ENCODE measurements around the gene GP1BA. TPM values are rescaled to one million over a fixed set of nuclear protein-coding genes. Genes with fewer than 3 reads are reported as not detected.

The GP1BA gene
- total RNA-seq, 1 experiment from 2014 or later, result not detected

DNA sequence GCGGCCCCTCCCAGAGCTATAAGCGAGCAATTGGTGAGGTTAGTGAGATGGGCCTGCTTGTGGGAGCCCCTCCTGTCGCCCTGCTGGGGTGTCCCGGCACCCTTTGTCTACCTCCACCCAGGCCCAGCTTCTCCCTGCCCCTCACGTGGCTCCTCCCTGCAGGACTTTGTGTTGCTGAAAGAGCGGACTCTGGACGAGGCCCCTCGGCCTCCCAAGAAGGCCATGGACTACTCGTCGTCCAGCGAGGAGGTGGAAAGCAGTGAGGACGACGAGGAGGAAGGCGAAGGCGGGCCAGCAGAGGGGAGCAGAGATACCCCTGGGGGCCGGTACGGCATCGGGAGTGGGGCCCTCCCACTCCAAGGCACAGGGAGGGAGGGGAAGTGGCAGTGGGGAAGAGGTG is 38.8 kb upstream of the GP1BA start:
- H3K36me3 ChIP-seq (ENCODE audit: low read depth), result no peaks in the 10 kb centered on the region
- TF ChIP-seq, protein P1, sequence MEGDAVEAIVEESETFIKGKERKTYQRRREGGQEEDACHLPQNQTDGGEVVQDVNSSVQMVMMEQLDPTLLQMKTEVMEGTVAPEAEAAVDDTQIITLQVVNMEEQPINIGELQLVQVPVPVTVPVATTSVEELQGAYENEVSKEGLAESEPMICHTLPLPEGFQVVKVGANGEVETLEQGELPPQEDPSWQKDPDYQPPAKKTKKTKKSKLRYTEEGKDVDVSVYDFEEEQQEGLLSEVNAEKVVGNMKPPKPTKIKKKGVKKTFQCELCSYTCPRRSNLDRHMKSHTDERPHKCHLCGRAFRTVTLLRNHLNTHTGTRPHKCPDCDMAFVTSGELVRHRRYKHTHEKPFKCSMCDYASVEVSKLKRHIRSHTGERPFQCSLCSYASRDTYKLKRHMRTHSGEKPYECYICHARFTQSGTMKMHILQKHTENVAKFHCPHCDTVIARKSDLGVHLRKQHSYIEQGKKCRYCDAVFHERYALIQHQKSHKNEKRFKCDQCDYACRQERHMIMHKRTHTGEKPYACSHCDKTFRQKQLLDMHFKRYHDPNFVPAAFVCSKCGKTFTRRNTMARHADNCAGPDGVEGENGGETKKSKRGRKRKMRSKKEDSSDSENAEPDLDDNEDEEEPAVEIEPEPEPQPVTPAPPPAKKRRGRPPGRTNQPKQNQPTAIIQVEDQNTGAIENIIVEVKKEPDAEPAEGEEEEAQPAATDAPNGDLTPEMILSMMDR (conservative IDR thresholded peaks at IDR 0.05), result no peak
- no peak for TF ChIP-seq EZH2 (IDR thresholded peaks at IDR 0.05; ENCODE audit: low read depth)
- BruUV-seq (replicated peaks), result no TSS peak

DNA sequence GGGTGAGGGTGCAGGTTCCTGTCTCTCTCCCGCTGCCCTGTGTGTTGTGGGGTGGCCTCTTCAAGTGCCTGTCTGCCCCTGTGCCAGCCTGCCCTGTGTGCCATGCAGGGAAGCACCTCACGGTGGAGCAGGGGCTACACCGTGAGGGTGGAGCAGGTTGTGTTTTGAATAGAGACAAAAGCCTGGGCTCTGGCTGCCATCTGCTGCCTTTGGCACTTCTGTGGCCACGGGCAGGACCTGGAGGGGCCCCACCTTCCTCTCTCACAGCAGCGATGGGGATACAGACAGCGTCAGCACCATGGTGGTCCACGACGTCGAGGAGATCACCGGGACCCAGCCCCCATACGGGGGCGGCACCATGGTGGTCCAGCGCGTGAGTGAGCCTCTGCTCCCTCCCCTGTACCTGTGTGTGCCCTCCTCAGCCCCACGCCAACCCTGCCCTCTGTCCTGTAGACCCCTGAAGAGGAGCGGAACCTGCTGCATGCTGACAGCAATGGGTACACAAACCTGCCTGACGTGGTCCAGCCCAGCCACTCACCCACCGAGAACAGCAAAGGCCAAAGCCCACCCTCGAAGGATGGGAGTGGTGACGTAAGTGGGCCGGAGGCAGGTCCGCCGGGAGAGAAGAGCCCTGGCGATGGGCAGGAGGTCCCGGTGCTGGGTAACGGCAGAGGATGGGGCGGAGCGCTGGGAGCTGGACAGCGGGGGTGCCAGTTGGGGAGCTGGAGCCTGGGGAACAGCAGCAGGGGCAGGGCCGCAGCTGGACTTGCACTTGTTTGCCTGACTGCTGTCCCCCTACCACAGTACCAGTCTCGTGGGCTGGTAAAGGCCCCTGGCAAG is 38.1 kb upstream of the GP1BA start:
- H3K9me2 ChIP-seq (ENCODE audit: insufficient read depth), result no peaks in the 10 kb centered on the region

More for the DNA sequence above, 38.8 kb upstream of the GP1BA start:
- ChIA-PET CTCF (no interaction called here), POLR2A (ENCODE audit: unreplicated experiment) (no interaction called here)
- Histone ChIP-seq H3K27me3 (ENCODE audit: insufficient read depth, low read depth) (no peaks in the 10 kb centered on the region), H3K27ac (no peak overlapping the region), H4K20me1 (ENCODE audit: insufficient read depth) (0 out of 2 replicates have a peak, but pooled peaks cover 3% of the 10 kb centered on the region), H3K4me1 (replicated peaks; ENCODE audit: insufficient read depth) (no peaks in the 10 kb centered on the region), H3K9me3 (ENCODE audit: insufficient read depth, low read depth) (no peaks in the 10 kb centered on the region), H3K4me2 (no peak overlapping the region), H3K9me2 (ENCODE audit: insufficient read depth) (no peaks in the 10 kb centered on the region), H3K4me3 (no peak overlapping the region), H2AFZ (no peak overlapping the region), H3F3A (ENCODE audit: insufficient read depth, low read depth) (peaks cover 8% of the 10 kb centered on the region; the same call in 1 of the 2 replicates), H3K79me2 (ENCODE audit: low read depth) (no peaks in the 10 kb centered on the region)
- no peak for DNase-seq
- intact Hi-C loops (cut with micrococcal nuclease; ENCODE audit: unreplicated experiment), result no loop called here

DNA sequence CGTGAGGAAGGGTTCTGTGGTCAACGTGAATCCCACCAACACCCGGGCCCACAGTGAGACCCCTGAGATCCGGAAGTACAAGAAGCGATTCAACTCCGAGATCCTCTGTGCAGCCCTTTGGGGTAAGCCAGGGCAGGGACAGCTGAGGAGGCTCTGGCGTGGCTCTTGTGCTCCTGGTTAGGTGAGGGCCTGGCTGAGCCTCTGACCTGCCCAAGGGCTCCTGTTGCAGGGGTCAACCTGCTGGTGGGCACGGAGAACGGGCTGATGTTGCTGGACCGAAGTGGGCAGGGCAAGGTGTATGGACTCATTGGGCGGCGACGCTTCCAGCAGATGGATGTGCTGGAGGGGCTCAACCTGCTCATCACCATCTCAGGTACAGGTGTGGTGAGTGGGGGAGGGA is 37.0 kb upstream of the GP1BA start:
- no peak for DNase-seq
- no peak overlapping the region for H3K27ac ChIP-seq
- no peaks in the 10 kb centered on the region for H3K9me3 ChIP-seq (ENCODE audit: insufficient read depth, low read depth)
- no peaks in the 10 kb centered on the region for H3K9me2 ChIP-seq (ENCODE audit: insufficient read depth)
- H3K27me3 ChIP-seq (ENCODE audit: insufficient read depth, low read depth), result no peaks in the 10 kb centered on the region
- no peak overlapping the region for H3K4me3 ChIP-seq
- ChIA-PET POLR2A (ENCODE audit: unreplicated experiment) (no interaction called here), CTCF (interaction anchor here (0.7 kb wide), 1 partner anchor 87 kb away, joined by 3 read pairs; no protein-coding TSS in a partner anchor)
- no peaks in the 10 kb centered on the region for H3K79me2 ChIP-seq (ENCODE audit: low read depth)
- no peak for TF ChIP-seq EZH2 (IDR thresholded peaks at IDR 0.05; ENCODE audit: low read depth)
- TF ChIP-seq, protein P1 (conservative IDR thresholded peaks at IDR 0.05), result no peak
- intact Hi-C loops (cut with micrococcal nuclease; ENCODE audit: unreplicated experiment), result no loop called here
- no peaks in the 10 kb centered on the region for H3K4me1 ChIP-seq (replicated peaks; ENCODE audit: insufficient read depth)
- H3F3A ChIP-seq (ENCODE audit: insufficient read depth, low read depth), result peaks cover 8% of the 10 kb centered on the region; the same call in 1 of the 2 replicates
- H2AFZ ChIP-seq, result no peak overlapping the region
- no peak overlapping the region for H3K4me2 ChIP-seq
- no peaks in the 10 kb centered on the region for H4K20me1 ChIP-seq (ENCODE audit: insufficient read depth)
- H3K36me3 ChIP-seq (ENCODE audit: low read depth), result no peaks in the 10 kb centered on the region
- no TSS peak for BruUV-seq (replicated peaks)

More for the DNA sequence above, 38.1 kb upstream of the GP1BA start:
- Histone ChIP-seq H3K4me1 (replicated peaks; ENCODE audit: insufficient read depth) (no peaks in the 10 kb centered on the region), H3K4me2 (no peak overlapping the region), H3F3A (ENCODE audit: insufficient read depth, low read depth) (peaks cover 8% of the 10 kb centered on the region; the same call in 1 of the 2 replicates), H3K4me3 (no peak overlapping the region), H3K79me2 (ENCODE audit: low read depth) (no peaks in the 10 kb centered on the region), H3K36me3 (ENCODE audit: low read depth) (no peaks in the 10 kb centered on the region), H2AFZ (no peak overlapping the region), H3K27ac (no peak overlapping the region), H4K20me1 (ENCODE audit: insufficient read depth) (no peaks in the 10 kb centered on the region), H3K9me3 (ENCODE audit: insufficient read depth, low read depth) (no peaks in the 10 kb centered on the region), H3K27me3 (ENCODE audit: insufficient read depth, low read depth) (no peaks in the 10 kb centered on the region)
- intact Hi-C loops (cut with micrococcal nuclease; ENCODE audit: unreplicated experiment), result no loop called here
- POLR2A ChIA-PET (ENCODE audit: unreplicated experiment), result no interaction called here
- DNase-seq, result no peak
- no TSS peak for BruUV-seq (replicated peaks)
- CTCF ChIA-PET, result no interaction called here
- TF ChIP-seq, protein P1 (conservative IDR thresholded peaks at IDR 0.05), result no peak
- no peak for TF ChIP-seq EZH2 (IDR thresholded peaks at IDR 0.05; ENCODE audit: low read depth)
